Glutamatergic neuron (in vitro differentiated cells): ENCODE results near the gene SGCA. TPM values are rescaled to one million over a fixed set of nuclear protein-coding genes. Genes with fewer than 3 reads are reported as not detected.

Experiments
- DNase-seq: peaks from one replicate; pipeline ENCODE4 v3.0.0; 2022
- H3K27ac Mint-ChIP-seq: one replicate; pipeline ENCODE4 v1.8.0; 2020; ENCODE audit warnings: mild to moderate bottlenecking, mixed read lengths, inconsistent platforms; ENCODE audit not compliant: unreplicated experiment
- H3K27me3 Mint-ChIP-seq: one replicate; pipeline ENCODE4 v1.8.0; 2020; ENCODE audit warnings: mild to moderate bottlenecking, moderate library complexity, mixed read lengths, inconsistent platforms; ENCODE audit not compliant: unreplicated experiment
- H3K36me3 Mint-ChIP-seq: one replicate; pipeline ENCODE4 v1.8.0; 2020; ENCODE audit warnings: mild to moderate bottlenecking, mixed read lengths, inconsistent platforms; ENCODE audit not compliant: unreplicated experiment
- H3K4me1 Mint-ChIP-seq: one replicate; pipeline ENCODE4 v1.8.0; 2020; ENCODE audit warnings: mild to moderate bottlenecking, low read depth, mixed read lengths, inconsistent platforms; ENCODE audit not compliant: unreplicated experiment
- H3K4me3 Mint-ChIP-seq: one replicate; pipeline ENCODE4 v1.8.0; 2020; ENCODE audit warnings: mild to moderate bottlenecking, mixed read lengths, inconsistent platforms; ENCODE audit not compliant: unreplicated experiment
- H3K9me3 Mint-ChIP-seq: one replicate; pipeline ENCODE4 v1.8.0; 2020; ENCODE audit warnings: mild to moderate bottlenecking, moderate library complexity, mixed read lengths, inconsistent platforms; ENCODE audit not compliant: unreplicated experiment
- CTCF ChIP-seq: fragments of 200-600 bp; sonication (generic); IDR thresholded peaks from one replicate; pipeline ENCODE4 v1.5.0; 2021; ENCODE audit not compliant: partially characterized antibody, unreplicated experiment
- total RNA-seq: library from RNA; stranded (reverse); fragmentation: NEBNext Ultra II Directional; extraction: Animal tissue kit (Norgen Biotek cat#: 25700); gene quantifications from one replicate; pipeline ENCODE4 v1.2.1, GENCODE V29; 2021; ENCODE audit not compliant: unreplicated experiment

The SGCA gene
- total RNA-seq, 1 donor from 2014 or later, result 1.3 TPM

DNA sequence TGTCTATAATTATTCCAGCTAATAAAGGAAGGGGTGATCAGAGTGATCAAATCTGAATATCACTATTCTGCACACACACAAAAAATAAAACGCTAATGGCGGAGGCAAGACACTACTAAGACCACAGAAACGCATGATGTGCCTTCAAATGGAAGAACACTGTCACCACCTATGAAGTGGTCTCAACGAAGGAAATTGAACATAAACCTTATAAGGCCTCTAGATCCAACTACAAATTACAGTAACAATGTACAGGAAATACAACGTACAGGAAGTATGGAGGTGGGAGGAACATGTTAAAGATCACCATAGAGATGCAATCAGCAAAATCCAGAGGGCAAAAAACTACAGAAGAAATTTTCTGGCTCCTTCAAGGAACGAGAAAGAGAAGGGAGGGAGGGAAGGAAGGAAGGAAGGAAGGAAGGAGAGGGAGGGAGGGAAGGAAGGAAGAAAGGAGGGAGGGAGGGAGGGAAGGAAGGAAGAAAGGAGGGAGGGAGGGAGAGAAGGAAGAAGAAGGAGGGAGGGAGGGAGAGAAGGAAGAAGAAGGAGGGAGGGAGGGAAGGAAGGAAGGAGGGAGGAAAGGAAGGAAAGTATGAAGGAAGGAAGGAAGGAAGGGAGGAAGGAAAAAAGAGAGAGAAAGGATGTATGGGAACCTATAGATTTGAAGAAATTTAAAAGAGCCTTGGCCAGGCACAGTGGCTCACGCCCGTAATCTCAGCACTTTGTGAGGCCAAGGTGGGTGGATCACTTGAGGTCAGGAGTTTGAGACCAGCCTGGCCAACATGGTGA lies 3.1 kb upstream of the SGCA start:
- H3K27me3 Mint-ChIP-seq, result peaks cover 11% of the 10 kb centered on the region
- H3K4me3 Mint-ChIP-seq, result no peak overlapping the region
- H3K4me1 Mint-ChIP-seq, result peaks cover 14% of the 10 kb centered on the region
- peaks cover 5% of the 10 kb centered on the region for H3K9me3 Mint-ChIP-seq
- no peak for DNase-seq
- no peak for TF ChIP-seq CTCF
- peak overlapping the region; percentile 100 for H3K27ac Mint-ChIP-seq
- no peaks in the 10 kb centered on the region for H3K36me3 Mint-ChIP-seq

DNA sequence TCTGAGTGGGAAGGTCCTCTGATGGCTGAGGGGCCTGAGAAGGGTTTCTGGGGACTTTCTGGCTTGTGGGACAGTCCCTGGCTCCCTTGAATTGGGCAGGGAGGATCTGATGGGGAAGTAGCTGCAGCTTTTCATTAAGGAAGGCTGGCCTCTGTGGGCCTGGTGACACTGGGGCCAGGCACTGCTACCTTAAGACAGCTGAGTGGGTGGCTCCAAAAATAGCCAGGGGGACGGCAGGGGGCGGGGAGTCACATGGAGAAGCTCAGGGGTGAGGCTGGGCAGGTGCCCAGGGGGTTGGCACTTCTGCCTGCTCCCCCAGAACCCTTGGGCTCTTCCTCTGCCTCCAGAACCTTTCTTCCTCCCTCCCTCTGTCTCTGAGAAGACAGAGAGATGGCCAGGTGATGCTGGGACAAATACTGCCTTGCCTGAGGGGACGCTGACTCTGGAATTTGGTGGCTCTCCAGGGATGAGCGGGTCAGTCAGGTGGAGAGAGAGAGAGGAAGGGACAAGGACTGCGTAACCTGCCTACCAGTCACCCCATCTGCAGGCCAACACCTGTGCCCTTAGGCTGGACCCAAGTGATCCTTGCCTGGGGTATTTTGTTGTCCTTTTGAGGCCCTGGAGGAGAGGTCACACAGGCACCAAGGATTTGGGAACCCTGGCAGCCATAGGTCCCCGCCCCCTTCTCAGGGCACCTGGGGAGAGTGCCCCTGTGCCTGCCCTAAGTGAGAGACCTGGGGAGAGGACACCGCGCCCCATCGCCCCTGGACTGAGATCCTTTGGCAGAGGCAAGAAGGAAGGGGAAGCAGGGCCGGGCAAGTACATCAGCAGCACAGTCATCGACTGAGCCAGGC lies 1.7 kb upstream of the SGCA start:
- DNase-seq, result no peak
- TF ChIP-seq CTCF, result no peak

GRCh38 chr17:50164697-50164988 lies 1.2 kb upstream of the SGCA start:
- no peak for DNase-seq
- Mint-ChIP-seq H3K9me3 (peaks cover 5% of the 10 kb centered on the region), H3K4me1 (peaks cover 17% of the 10 kb centered on the region), H3K36me3 (no peaks in the 10 kb centered on the region), H3K27me3 (peaks cover 13% of the 10 kb centered on the region), H3K27ac (no peak overlapping the region), H3K4me3 (no peak overlapping the region)
- TF ChIP-seq CTCF, result no peak

More for the DNA sequence above, 1.7 kb upstream of the SGCA start:
- no peak overlapping the region for H3K27ac Mint-ChIP-seq
- peaks cover 13% of the 10 kb centered on the region for H3K27me3 Mint-ChIP-seq
- H3K9me3 Mint-ChIP-seq, result peaks cover 5% of the 10 kb centered on the region
- H3K4me1 Mint-ChIP-seq, result peaks cover 17% of the 10 kb centered on the region
- no peaks in the 10 kb centered on the region for H3K36me3 Mint-ChIP-seq
- no peak overlapping the region for H3K4me3 Mint-ChIP-seq

- no peak overlapping the region for H3K27ac Mint-ChIP-seq
- H3K27me3 Mint-ChIP-seq, result peaks cover 13% of the 10 kb centered on the region
- H3K4me1 Mint-ChIP-seq, result peaks cover 17% of the 10 kb centered on the region
- H3K9me3 Mint-ChIP-seq, result peaks cover 4% of the 10 kb centered on the region
- DNase-seq, result no peak
- TF ChIP-seq CTCF, result no peak
- H3K36me3 Mint-ChIP-seq, result no peaks in the 10 kb centered on the region
- H3K4me3 Mint-ChIP-seq, result no peak overlapping the region
Observed at GRCh38 chr17:50165066-50165465, 739 bp upstream of the SGCA start.

DNA sequence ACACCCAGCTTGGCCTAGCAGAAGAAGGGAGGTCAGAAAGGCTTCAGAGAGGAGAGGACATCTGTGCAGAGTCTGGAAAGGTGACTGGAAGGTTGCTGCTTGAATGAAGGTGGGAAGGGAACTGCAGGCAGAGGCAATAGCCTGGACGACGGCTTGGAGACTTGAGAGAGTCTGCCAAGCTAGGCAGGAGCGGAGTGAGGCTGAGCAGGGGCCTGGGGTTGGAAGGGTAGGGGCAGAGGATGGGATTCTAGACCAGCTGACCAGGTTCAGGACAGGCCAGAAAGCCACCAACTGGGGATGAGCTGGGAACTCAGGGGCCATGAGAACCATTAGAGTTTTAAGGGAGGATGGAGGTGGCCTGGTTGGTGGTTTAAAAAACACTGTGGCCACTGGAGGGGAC lies 339 bp upstream of the SGCA start:
- no peak overlapping the region for H3K27ac Mint-ChIP-seq
- H3K36me3 Mint-ChIP-seq, result no peaks in the 10 kb centered on the region
- peaks cover 13% of the 10 kb centered on the region for H3K27me3 Mint-ChIP-seq
- peaks cover 3% of the 10 kb centered on the region for H3K9me3 Mint-ChIP-seq
- TF ChIP-seq CTCF, result no peak
- no peak overlapping the region for H3K4me3 Mint-ChIP-seq
- no peak for DNase-seq
- peaks cover 17% of the 10 kb centered on the region for H3K4me1 Mint-ChIP-seq
